ENCODE results near the gene TUB.

The TUB gene

GRCh38 chr11:8099291-8099899, 18.4 kb downstream of the TUB start:
- H3K27me3 ChIP-seq (replicated peaks; ENCODE audit: insufficient read depth, low read length) = no peaks in the 10 kb centered on the region
- H2AFZ ChIP-seq (ENCODE audit: low read length) = no peak overlapping the region
- no peak overlapping the region for H3K27ac ChIP-seq (ENCODE audit: low read length)
- no peaks in the 10 kb centered on the region for H3K9me2 ChIP-seq (replicated peaks; ENCODE audit: insufficient read depth, low read length)
- no peaks in the 10 kb centered on the region for H4K20me1 ChIP-seq (ENCODE audit: insufficient read depth, low read length)
- peak; percentile 64 for DNase-seq
- no peaks in the 10 kb centered on the region for H3K36me3 ChIP-seq (replicated peaks; ENCODE audit: insufficient read depth, low read length)
- no peaks in the 10 kb centered on the region for H3K4me1 ChIP-seq (ENCODE audit: low read length)
- H3K9ac ChIP-seq (ENCODE audit: low read length) = no peak overlapping the region
- TF ChIP-seq CTCF (IDR thresholded peaks at IDR 0.05; ENCODE audit: low read length) (peak; percentile 83), EZH2 (optimal IDR thresholded peaks at IDR 0.05; ENCODE audit: low read depth, low read length) (no peak)
- no peak overlapping the region for H3K4me3 ChIP-seq (ENCODE audit: low read length)
- H3F3A ChIP-seq (ENCODE audit: insufficient read depth, low read length) = no peaks in the 10 kb centered on the region
- no peak overlapping the region for H3K4me2 ChIP-seq (ENCODE audit: low read depth, low read length)
- no peaks in the 10 kb centered on the region for H3K79me2 ChIP-seq (ENCODE audit: low read length)
- no peaks in the 10 kb centered on the region for H3K9me3 ChIP-seq (replicated peaks; ENCODE audit: insufficient read depth, low read length)

GRCh38 chr11:8100158-8100557, 19.1 kb downstream of the TUB start:
- Histone ChIP-seq H2AFZ (ENCODE audit: low read length) (no peak overlapping the region), H3K4me1 (ENCODE audit: low read length) (no peaks in the 10 kb centered on the region), H3K27me3 (replicated peaks; ENCODE audit: insufficient read depth, low read length) (no peaks in the 10 kb centered on the region), H3K4me2 (ENCODE audit: low read depth, low read length) (no peak overlapping the region), H3K4me3 (ENCODE audit: low read length) (no peak overlapping the region), H3K9me2 (replicated peaks; ENCODE audit: insufficient read depth, low read length) (no peaks in the 10 kb centered on the region), H3K79me2 (ENCODE audit: low read length) (no peaks in the 10 kb centered on the region), H3K36me3 (replicated peaks; ENCODE audit: insufficient read depth, low read length) (no peaks in the 10 kb centered on the region), H3K9ac (ENCODE audit: low read length) (no peak overlapping the region), H3F3A (ENCODE audit: insufficient read depth, low read length) (no peaks in the 10 kb centered on the region), H3K9me3 (replicated peaks; ENCODE audit: insufficient read depth, low read length) (no peaks in the 10 kb centered on the region), H3K27ac (ENCODE audit: low read length) (no peak overlapping the region), H4K20me1 (ENCODE audit: insufficient read depth, low read length) (no peaks in the 10 kb centered on the region)
- no peak for TF ChIP-seq EZH2 (optimal IDR thresholded peaks at IDR 0.05; ENCODE audit: low read depth, low read length)
- DNase-seq = no peak

- TF ChIP-seq CTCF (IDR thresholded peaks at IDR 0.05; ENCODE audit: low read length) (no peak), EZH2phosphoT487 (IDR thresholded peaks at IDR 0.05; ENCODE audit: low read length) (no peak), EZH2 (optimal IDR thresholded peaks at IDR 0.05; ENCODE audit: low read depth, low read length) (no peak)
- Histone ChIP-seq H3K4me2 (ENCODE audit: low read depth, low read length) (no peak overlapping the region), H4K20me1 (ENCODE audit: insufficient read depth, low read length) (no peaks in the 10 kb centered on the region), H3F3A (ENCODE audit: insufficient read depth, low read length) (no peaks in the 10 kb centered on the region), H3K4me3 (ENCODE audit: low read length) (no peak overlapping the region), H3K79me2 (ENCODE audit: low read length) (no peaks in the 10 kb centered on the region), H3K9me2 (replicated peaks; ENCODE audit: insufficient read depth, low read length) (no peaks in the 10 kb centered on the region), H3K9ac (ENCODE audit: low read length) (no peak overlapping the region), H3K4me1 (ENCODE audit: low read length) (no peaks in the 10 kb centered on the region), H3K27me3 (replicated peaks; ENCODE audit: insufficient read depth, low read length) (no peaks in the 10 kb centered on the region), H2AFZ (ENCODE audit: low read length) (no peak overlapping the region), H3K27ac (ENCODE audit: low read length) (no peak overlapping the region), H3K9me3 (replicated peaks; ENCODE audit: insufficient read depth, low read length) (no peaks in the 10 kb centered on the region), H3K36me3 (replicated peaks; ENCODE audit: insufficient read depth, low read length) (no peaks in the 10 kb centered on the region)
- DNase-seq = no peak
These were observed 19.6 kb downstream of the TUB start for GRCh38 chr11:8100605-8101004.

GRCh38 chr11:8101421-8101820, 20.4 kb downstream of the TUB start:
- Histone ChIP-seq H3K36me3 (replicated peaks; ENCODE audit: insufficient read depth, low read length) (no peaks in the 10 kb centered on the region), H2AFZ (ENCODE audit: low read length) (no peak overlapping the region), H3K9me3 (replicated peaks; ENCODE audit: insufficient read depth, low read length) (no peaks in the 10 kb centered on the region), H3K9me2 (replicated peaks; ENCODE audit: insufficient read depth, low read length) (no peaks in the 10 kb centered on the region), H3K79me2 (ENCODE audit: low read length) (no peaks in the 10 kb centered on the region), H4K20me1 (ENCODE audit: insufficient read depth, low read length) (no peaks in the 10 kb centered on the region), H3F3A (ENCODE audit: insufficient read depth, low read length) (no peaks in the 10 kb centered on the region), H3K27me3 (replicated peaks; ENCODE audit: insufficient read depth, low read length) (no peaks in the 10 kb centered on the region), H3K4me1 (ENCODE audit: low read length) (no peaks in the 10 kb centered on the region), H3K27ac (ENCODE audit: low read length) (no peak overlapping the region), H3K4me3 (ENCODE audit: low read length) (no peak overlapping the region), H3K9ac (ENCODE audit: low read length) (no peak overlapping the region), H3K4me2 (ENCODE audit: low read depth, low read length) (no peak overlapping the region)
- no peak for DNase-seq
- TF ChIP-seq EZH2phosphoT487 (IDR thresholded peaks at IDR 0.05; ENCODE audit: low read length) (no peak), CTCF (IDR thresholded peaks at IDR 0.05; ENCODE audit: low read length) (no peak), EZH2 (optimal IDR thresholded peaks at IDR 0.05; ENCODE audit: low read depth, low read length) (no peak)

Measured in MM.1S (cell line).